MV-4-11 (cell line): ENCODE results near the gene F2R.

ENCODE experiments used
- DNase-seq: peaks from one replicate; lab custom pipeline; 2025; lab: John Stamatoyannopoulos, UW

F2R gene

GRCh38 chr5:76690704-76691466 is 25.0 kb upstream of the F2R start:
- DNase-seq, result no peak

GRCh38 chr5:76691467-76692273 is 24.3 kb upstream of the F2R start:
- no peak for DNase-seq

GRCh38 chr5:76692274-76692540 is 23.7 kb upstream of the F2R start:
- DNase-seq, result no peak

GRCh38 chr5:76692651-76693050 is 23.3 kb upstream of the F2R start:
- DNase-seq, result no peak

GRCh38 chr5:76693141-76693540 is 22.8 kb upstream of the F2R start:
- no peak for DNase-seq

- DNase-seq, result no peak
These were observed 21.6 kb upstream of the F2R start for GRCh38 chr5:76694317-76694716.

GRCh38 chr5:76695346-76695745 is 20.6 kb upstream of the F2R start:
- DNase-seq, result no peak

GRCh38 chr5:76696251-76696650 is 19.7 kb upstream of the F2R start:
- no peak for DNase-seq

GRCh38 chr5:76697670-76698069 is 18.3 kb upstream of the F2R start:
- DNase-seq, result no peak

- no peak for DNase-seq
These were observed 15.4 kb upstream of the F2R start for GRCh38 chr5:76700571-76700970.

- DNase-seq, result peak; percentile 71
These were observed 14.6 kb upstream of the F2R start for GRCh38 chr5:76701298-76701697.

- no peak for DNase-seq
These were observed 12.2 kb upstream of the F2R start for GRCh38 chr5:76703707-76704106.

- DNase-seq, result no peak
These were observed 11.7 kb upstream of the F2R start for GRCh38 chr5:76704131-76704663.

GRCh38 chr5:76705574-76705973 is 10.4 kb upstream of the F2R start:
- DNase-seq, result peak; percentile 55

GRCh38 chr5:76709762-76710161 is 6.2 kb upstream of the F2R start:
- DNase-seq, result no peak

GRCh38 chr5:76710991-76711390 is 4.9 kb upstream of the F2R start:
- DNase-seq, result no peak

GRCh38 chr5:76714751-76715485 is 1.0 kb upstream of the F2R start:
- DNase-seq, result no peak

GRCh38 chr5:76715486-76715735 is 515 bp upstream of the F2R start:
- DNase-seq, result peak; percentile 36

- DNase-seq, result no peak
These were observed 681 bp downstream of the F2R start for GRCh38 chr5:76716456-76717157.

- no peak for DNase-seq
These were observed 1.5 kb downstream of the F2R start for GRCh38 chr5:76717222-76718083.

- DNase-seq, result no peak
These were observed 2.5 kb downstream of the F2R start for GRCh38 chr5:76718381-76718832.
